HEK293T (cell line): ENCODE results near the gene PRR15L.
"Not testable (repeated sequence)": the region's sequence is repeated elsewhere in the genome, so short reads cannot be mapped to it uniquely, and the experiment has no call there.

Source experiments
- CTCF ChIA-PET: fragments of 350-600 bp; formaldehyde crosslinking; extraction: SDS; loops from one replicate; lab custom pipeline; 2021; ENCODE audit warnings: antibody characterized with exemption, inconsistent platforms; lab: Yijun Ruan, JAX
- POLR2A ChIA-PET: fragments of 350-600 bp; formaldehyde crosslinking; extraction: SDS; loops from one replicate; lab custom pipeline; 2020; ENCODE audit warnings: antibody characterized with exemption, inconsistent platforms; lab: Yijun Ruan, JAX
- DNase-seq: peaks from one replicate; pipeline ENCODE4 v3.0.0; 2012; ENCODE audit warnings: mixed read lengths; ENCODE audit errors: extremely low spot score
- ARNT ChIP-seq: fragments of 450-650 bp; IDR thresholded peaks from 2 replicates; pipeline ENCODE4 v1.6.1; 2017; ENCODE audit warnings: mild to moderate bottlenecking
- BHLHE40 ChIP-seq: fragments of 450-650 bp; IDR thresholded peaks from 2 replicates; pipeline ENCODE4 v1.6.1; 2016; ENCODE audit warnings: mild to moderate bottlenecking, moderate library complexity, borderline replicate concordance
- CTBP1 ChIP-seq: fragments of 450-650 bp; IDR thresholded peaks from 2 replicates; pipeline ENCODE4 v1.6.1; 2016; ENCODE audit warnings: borderline replicate concordance
- ELF4 ChIP-seq: fragments of 450-650 bp; IDR thresholded peaks from 2 replicates; pipeline ENCODE4 v1.6.1; 2017; ENCODE audit warnings: antibody characterized with exemption
- FOXA1 ChIP-seq: fragments of 450-650 bp; IDR thresholded peaks from 2 replicates; pipeline ENCODE4 v1.6.1; 2016; ENCODE audit warnings: mild to moderate bottlenecking
- FOXK2 ChIP-seq: fragments of 450-650 bp; IDR thresholded peaks from 2 replicates; pipeline ENCODE4 v1.6.1; 2016; ENCODE audit warnings: mild to moderate bottlenecking
- FOXM1 ChIP-seq: fragments of 450-650 bp; IDR thresholded peaks from 2 replicates; pipeline ENCODE4 v1.6.1; 2017; ENCODE audit warnings: mild to moderate bottlenecking, borderline replicate concordance
- HDGF ChIP-seq: fragments of 450-650 bp; IDR thresholded peaks from 2 replicates; pipeline ENCODE4 v1.6.1; 2017; ENCODE audit warnings: antibody characterized with exemption, borderline replicate concordance
- L3MBTL2 ChIP-seq: fragments of 450-650 bp; conservative IDR thresholded peaks from 2 replicates; pipeline ENCODE4 v1.6.1; 2016; ENCODE audit warnings: mild to moderate bottlenecking
- LEF1 ChIP-seq: fragments of 450-650 bp; IDR thresholded peaks from 2 replicates; pipeline ENCODE4 v1.6.1; 2017; ENCODE audit warnings: mild to moderate bottlenecking, borderline replicate concordance
- NFRKB ChIP-seq: fragments of 450-650 bp; IDR thresholded peaks from 2 replicates; pipeline ENCODE4 v1.6.1; 2016; ENCODE audit warnings: mild to moderate bottlenecking, moderate library complexity
- SP1 ChIP-seq: fragments of 450-650 bp; IDR thresholded peaks from 2 replicates; pipeline ENCODE4 v1.6.1; 2017
- SUZ12 ChIP-seq: fragments of 450-650 bp; IDR thresholded peaks from 2 replicates; pipeline ENCODE4 v1.6.1; 2016; ENCODE audit warnings: mild to moderate bottlenecking
- TARDBP ChIP-seq: fragments of 450-650 bp; IDR thresholded peaks from 2 replicates; pipeline ENCODE4 v1.6.1; 2016
- ZNF384 ChIP-seq: fragments of 450-650 bp; IDR thresholded peaks from 2 replicates; pipeline ENCODE4 v1.6.1; 2016
- TF ChIP-seq, protein P1 (sequence below): fragments of 450-650 bp; IDR thresholded peaks from 2 replicates; pipeline ENCODE4 v1.6.1; 2016

PRR15L gene

DNA sequence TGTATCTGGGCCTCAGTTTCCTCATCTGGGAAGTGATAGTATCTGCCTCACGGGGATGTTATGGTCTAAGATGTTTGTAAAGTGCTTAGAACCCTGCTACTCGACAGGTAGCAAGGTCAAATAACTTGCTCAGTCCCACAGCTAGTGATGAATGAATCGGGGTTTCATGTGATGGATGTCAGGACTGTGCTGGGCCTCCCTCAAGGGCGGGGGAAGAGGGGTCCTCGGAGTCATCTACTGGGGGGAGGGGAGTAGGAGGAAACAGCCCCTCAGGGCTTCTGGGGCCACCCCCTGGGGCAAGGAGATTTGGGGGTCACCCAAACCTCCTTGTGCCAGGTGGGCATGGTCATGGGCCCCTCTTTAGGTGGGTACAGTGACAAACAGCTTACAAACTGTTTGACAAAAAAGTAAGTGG is 15.6 kb downstream of the PRR15L start:
- ChIA-PET CTCF (interaction anchor here (0.6 to 1.8 kb wide), 7 partner anchors 15 to 174 kb away, joined by 3 to 9 read pairs (median 4); partner anchors contain the start of genes CDK5RAP3, PRR15L and SCRN2), POLR2A (interaction anchor here (0.6 to 3.8 kb wide), 22 partner anchors 9 to 120 kb away, joined by 3 to 34 read pairs (median 6); partner anchors contain the start of genes CDK5RAP3, LRRC46, MRPL10 and OSBPL7)
- DNase-seq, result no peak
- TF ChIP-seq ELF4 (no peak), ZNF384 (no peak), SP1 (no peak), SUZ12 (no peak), TARDBP (no peak), ARNT (no peak), LEF1 (no peak), FOXM1 (no peak)

DNA sequence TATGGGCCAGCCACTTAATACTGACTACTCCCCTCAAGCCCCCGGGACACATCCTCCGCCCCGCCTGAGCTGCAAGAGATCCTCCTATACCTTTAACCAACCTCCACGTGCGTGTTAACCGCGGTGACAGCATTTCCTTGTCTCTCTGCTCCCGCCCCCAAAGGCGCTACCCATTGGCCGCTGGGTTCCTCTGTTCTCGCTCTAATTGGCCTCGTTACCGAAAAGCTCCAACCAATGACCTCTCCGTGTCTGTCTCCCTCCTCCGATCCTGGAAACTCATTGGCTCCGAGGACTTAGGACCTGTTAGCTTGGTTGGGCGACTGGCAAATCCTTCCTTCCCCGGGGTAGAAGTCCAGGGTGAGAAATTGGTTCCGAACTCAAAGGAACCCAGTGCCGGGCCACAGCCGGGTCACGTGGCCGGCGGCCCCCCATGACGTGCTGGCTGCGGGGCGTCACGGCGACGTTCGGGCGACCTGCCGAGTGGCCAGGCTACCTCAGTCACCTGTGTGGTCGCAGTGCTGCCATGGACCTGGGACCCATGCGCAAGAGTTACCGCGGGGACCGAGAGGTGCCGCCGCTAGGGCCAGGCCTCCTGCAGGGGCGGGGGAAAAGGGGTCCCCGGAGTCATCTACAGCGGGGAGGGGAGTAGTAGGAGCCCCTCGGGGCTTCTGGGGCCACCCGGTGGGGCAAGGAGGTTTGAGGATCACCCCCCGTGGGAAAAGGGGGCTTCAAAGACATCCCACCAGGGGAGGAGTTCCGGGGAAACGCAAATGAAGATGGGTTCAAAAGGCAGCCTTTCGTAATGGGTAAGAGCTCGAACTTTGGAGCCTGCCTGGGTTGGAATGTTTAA is 16.2 kb downstream of the PRR15L start, which contains the start of gene PNPO:
Gene PNPO (plus strand): TSS at position 326 of the 850 bp plus-strand sequence. CDS start 105 bp downstream, at position 431.
- CTCF ChIA-PET, result interaction anchor here (0.6 to 1.8 kb wide), 8 partner anchors 9 to 174 kb away, joined by 3 to 9 read pairs (median 3); partner anchors contain the start of gene CDK5RAP3
- DNase-seq, result peak; percentile 97
- TF ChIP-seq ARNT, result no peak
- no peak for TF ChIP-seq CTBP1
- peak; percentile 100 for TF ChIP-seq L3MBTL2
- peak; percentile 37; the same call in 1 of the 2 replicates for TF ChIP-seq FOXM1
- TF ChIP-seq LEF1, result 0 out of 2 replicates have a peak, but pooled peaks have one; percentile 1
- no peak for TF ChIP-seq BHLHE40
- TF ChIP-seq FOXA1, result no peak
- TF ChIP-seq, protein P1, sequence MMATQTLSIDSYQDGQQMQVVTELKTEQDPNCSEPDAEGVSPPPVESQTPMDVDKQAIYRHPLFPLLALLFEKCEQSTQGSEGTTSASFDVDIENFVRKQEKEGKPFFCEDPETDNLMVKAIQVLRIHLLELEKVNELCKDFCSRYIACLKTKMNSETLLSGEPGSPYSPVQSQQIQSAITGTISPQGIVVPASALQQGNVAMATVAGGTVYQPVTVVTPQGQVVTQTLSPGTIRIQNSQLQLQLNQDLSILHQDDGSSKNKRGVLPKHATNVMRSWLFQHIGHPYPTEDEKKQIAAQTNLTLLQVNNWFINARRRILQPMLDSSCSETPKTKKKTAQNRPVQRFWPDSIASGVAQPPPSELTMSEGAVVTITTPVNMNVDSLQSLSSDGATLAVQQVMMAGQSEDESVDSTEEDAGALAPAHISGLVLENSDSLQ, result peak; percentile 88
- TF ChIP-seq ZNF384, result no peak
- TF ChIP-seq ELF4, result peak; percentile 96
- TF ChIP-seq FOXK2, result no peak
- POLR2A ChIA-PET, result interaction anchor here (0.6 to 3.8 kb wide), 43 partner anchors 8 to 778 kb away, joined by 3 to 34 read pairs (median 4); partner anchors contain the start of genes CDK5RAP3, KPNB1, LRRC46 and MRPL10

DNA sequence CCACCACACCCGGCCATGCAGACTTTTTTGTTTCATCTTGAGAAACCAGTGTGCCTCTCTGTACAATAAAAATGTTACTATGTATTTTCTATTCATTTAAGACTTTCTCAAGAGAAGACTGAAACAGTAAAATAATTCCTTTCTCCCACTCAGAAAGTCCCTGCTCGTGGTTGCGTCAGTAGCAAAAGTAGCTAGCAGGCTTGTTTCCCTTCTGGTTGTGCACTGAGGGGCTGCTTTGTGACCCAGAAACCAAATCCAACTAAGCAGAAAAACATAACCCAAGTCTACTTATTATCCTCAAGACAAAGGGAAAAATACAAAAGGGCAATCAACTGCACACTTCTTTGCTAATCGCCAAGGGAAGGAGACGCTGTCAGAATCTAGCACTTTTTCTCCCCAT is 19.7 kb downstream of the PRR15L start:
- ChIA-PET POLR2A (interaction anchor here (0.6 to 1.1 kb wide), 2 partner anchors 8 to 43 kb away, joined by 3 to 4 read pairs; no protein-coding TSS in a partner anchor), CTCF (no interaction called here)
- DNase-seq, result no peak
- TF ChIP-seq ELF4 (no peak), FOXA1 (no peak), LEF1 (no peak), SUZ12 (no peak), FOXK2 (no peak), CTBP1 (no peak), HDGF (no peak), SP1 (no peak), TARDBP (no peak), BHLHE40 (no peak), NFRKB (no peak), ARNT (no peak), L3MBTL2 (no peak)

DNA sequence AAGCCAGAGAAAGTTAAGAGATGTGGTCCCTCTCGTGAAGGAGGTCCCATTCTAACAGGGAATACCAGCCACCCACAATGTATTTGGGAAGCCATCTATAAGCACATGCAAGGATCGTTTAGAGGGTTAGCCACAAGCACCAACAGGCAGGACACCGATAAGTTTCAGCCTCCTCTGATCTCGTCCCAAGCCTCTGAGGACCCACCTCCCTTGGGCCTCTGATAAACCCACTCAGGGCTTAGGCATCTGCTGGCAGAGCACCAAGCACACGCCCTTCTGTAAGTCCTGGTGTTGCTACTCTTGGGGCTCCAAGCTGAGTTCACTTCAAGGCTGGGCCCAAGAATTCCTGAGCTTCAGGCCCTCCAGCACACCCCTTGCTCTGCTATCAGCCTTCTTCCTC is 21.7 kb downstream of the PRR15L start:
- POLR2A ChIA-PET, result interaction anchor here (1.3 kb wide), 1 partner anchor 113 kb away, joined by 3 read pairs; no protein-coding TSS in a partner anchor
- DNase-seq, result no peak
- CTCF ChIA-PET, result interaction anchor here (0.9 to 1.7 kb wide), 2 partner anchors 11 to 34 kb away, joined by 4 to 5 read pairs; no protein-coding TSS in a partner anchor
- TF ChIP-seq SUZ12 (no peak), HDGF (no peak), LEF1 (no peak), ARNT (no peak), FOXM1 (no peak), ELF4 (no peak), TARDBP (no peak), SP1 (no peak), NFRKB (no peak), FOXK2 (no peak), CTBP1 (no peak), L3MBTL2 (no peak), BHLHE40 (no peak), FOXA1 (no peak), ZNF384 (no peak)
- TF ChIP-seq, protein P1, result no peak

DNA sequence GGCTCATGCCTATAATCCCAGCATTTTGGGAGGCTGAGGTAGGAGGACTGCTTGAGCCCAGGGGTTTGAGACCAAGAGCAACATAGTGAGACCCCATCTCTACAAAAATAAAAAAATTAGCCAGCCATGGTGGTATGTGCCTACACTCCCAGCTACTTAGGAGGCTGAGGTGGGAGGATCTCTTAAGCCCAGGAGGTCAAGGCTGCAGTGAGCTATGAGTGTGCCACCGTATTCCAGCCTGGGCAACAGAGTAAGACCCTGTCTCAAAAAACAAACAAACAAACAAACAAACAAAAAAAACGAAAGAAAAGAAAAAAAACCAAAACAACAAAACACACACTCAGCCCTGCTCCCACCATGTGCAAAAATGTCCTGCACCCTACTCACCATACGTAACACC is 22.2 kb downstream of the PRR15L start:
- CTCF ChIA-PET, result interaction anchor here (1.7 kb wide), 1 partner anchor 11 kb away, joined by 4 read pairs; no protein-coding TSS in a partner anchor
- POLR2A ChIA-PET, result interaction anchor here (1.3 kb wide), 1 partner anchor 113 kb away, joined by 3 read pairs; no protein-coding TSS in a partner anchor
- DNase-seq, result not testable (repeated sequence)

DNA sequence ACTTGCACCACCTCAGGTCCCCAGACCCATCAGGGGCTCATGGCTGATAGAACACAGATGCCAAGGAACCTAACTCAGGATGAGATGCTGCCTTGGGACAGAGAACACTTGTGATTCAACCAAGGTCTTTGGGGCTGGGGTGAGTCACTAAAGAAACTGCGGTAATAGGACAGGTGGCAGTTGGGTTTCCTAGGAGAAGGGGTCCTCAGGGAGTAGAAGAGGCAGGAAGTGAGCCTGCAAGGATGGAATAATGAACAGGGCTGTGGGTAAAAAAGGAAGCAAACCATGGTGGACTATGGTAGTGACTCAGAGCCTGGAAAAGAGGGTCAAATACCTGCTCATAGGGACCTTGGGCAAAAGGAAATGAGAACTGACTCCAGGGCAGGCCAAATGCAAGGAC is 22.8 kb downstream of the PRR15L start:
- TF ChIP-seq FOXM1 (no peak), NFRKB (no peak), CTBP1 (no peak), ZNF384 (no peak), BHLHE40 (no peak), ELF4 (no peak), TARDBP (no peak), SP1 (no peak)
- ChIA-PET CTCF (no interaction called here), POLR2A (interaction anchor here (1.3 kb wide), 1 partner anchor 114 kb away, joined by 3 read pairs; no protein-coding TSS in a partner anchor)
- DNase-seq, result no peak
